GM10248 (cell line): ENCODE measurements around the gene SEC14L6.

ENCODE experiments used
- CTCF ChIA-PET: fragments of 300-600 bp; sonication (Branson Sonifier 250); formaldehyde crosslinking; extraction: SDS; loops from one replicate; lab custom pipeline; 2021; ENCODE audit warnings: antibody characterized with exemption; lab: Yijun Ruan, JAX
- POLR2A ChIA-PET: fragments of 350-650 bp; sonication (Branson Sonifier 250); formaldehyde crosslinking; extraction: SDS; loops from one replicate; lab custom pipeline; 2020; ENCODE audit warnings: antibody characterized with exemption; lab: Yijun Ruan, JAX
- DNase-seq: peaks from one replicate; pipeline ENCODE4 v3.0.0; 2012; ENCODE audit errors: extremely low spot score
- TF ChIP-seq, protein P1 (sequence below): IDR thresholded peaks from 2 replicates; pipeline ENCODE4 v1.5.1; 2012; ENCODE audit warnings: mild to moderate bottlenecking, low read depth; ENCODE audit errors: extremely low read depth, missing control alignments, control extremely low read depth

SEC14L6 gene

DNA sequence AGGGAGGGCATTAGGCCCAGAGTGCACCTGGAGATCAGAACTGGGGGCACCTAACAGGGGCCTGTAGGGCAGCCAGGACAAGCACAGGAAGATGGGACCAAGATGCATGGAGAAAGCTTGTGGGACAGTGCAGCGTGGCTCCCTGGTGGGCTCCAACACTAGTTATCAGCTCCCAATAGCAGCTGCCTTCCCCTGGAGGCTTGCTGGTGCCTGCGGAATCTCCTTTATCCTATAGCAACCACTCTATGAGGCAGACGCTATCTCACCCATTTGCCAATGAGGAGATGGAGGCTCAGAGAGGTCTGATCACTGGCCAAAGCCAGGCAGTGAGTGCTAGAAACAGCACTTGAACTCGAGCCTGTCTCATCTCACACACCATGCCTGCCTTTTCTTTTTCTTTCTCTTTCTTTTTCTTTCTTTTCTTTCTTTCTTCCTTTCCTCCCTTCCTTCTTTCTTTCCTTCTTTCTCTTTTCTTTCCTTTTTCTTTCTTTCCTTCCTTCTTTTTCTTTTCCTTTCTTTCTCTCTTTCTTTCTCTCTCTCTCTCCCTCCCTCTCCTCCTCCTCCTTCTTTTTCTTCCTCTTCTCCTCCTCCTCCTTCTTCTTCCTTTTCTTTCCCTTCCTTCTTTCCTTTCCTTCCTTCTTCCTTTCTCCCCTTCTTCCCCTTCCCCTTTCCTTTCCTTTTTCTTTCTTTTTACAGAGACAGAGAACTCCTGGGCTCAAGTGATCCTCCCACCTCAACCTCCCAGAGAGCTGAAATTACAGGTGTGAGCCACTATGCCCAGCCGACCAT is 25.0 kb downstream of the SEC14L6 start:
- ChIA-PET POLR2A (no interaction called here), CTCF (interaction anchor here (1.0 kb wide), 1 partner anchor 235 kb away, joined by 3 read pairs; no protein-coding TSS in a partner anchor)
- no peak for DNase-seq
- TF ChIP-seq, protein P1, sequence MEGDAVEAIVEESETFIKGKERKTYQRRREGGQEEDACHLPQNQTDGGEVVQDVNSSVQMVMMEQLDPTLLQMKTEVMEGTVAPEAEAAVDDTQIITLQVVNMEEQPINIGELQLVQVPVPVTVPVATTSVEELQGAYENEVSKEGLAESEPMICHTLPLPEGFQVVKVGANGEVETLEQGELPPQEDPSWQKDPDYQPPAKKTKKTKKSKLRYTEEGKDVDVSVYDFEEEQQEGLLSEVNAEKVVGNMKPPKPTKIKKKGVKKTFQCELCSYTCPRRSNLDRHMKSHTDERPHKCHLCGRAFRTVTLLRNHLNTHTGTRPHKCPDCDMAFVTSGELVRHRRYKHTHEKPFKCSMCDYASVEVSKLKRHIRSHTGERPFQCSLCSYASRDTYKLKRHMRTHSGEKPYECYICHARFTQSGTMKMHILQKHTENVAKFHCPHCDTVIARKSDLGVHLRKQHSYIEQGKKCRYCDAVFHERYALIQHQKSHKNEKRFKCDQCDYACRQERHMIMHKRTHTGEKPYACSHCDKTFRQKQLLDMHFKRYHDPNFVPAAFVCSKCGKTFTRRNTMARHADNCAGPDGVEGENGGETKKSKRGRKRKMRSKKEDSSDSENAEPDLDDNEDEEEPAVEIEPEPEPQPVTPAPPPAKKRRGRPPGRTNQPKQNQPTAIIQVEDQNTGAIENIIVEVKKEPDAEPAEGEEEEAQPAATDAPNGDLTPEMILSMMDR = no peak

DNA sequence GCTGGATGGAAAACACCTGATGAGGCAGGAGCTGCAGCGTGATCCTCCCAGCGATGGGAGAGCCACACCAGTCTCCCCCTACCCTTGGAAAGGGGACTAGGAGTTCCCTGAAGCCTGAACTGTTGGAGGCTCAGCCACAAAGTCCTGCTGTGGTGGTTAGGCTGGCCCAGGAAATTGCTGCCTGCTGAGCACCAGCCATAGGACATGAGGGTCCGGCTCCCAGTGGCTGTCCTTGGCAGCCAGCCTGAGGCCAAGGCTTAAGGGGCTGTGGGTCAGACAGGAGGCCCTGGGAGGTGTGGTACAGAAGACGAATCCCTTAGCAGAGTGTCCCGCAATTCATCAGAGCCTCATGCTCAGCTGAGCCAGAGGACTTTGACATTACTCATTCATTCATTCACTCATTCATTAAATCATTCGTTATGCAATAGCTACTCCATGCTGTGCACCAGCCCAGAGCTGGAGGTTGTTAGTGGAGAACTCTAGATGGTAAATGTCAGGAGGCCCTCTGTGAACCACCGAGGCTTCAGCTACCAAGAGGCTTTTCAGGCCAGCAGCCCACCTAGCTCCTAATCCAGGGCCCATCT is 26.6 kb downstream of the SEC14L6 start:
- TF ChIP-seq, protein P1 = no peak
- ChIA-PET CTCF (no interaction called here), POLR2A (no interaction called here)
- DNase-seq = no peak

DNA sequence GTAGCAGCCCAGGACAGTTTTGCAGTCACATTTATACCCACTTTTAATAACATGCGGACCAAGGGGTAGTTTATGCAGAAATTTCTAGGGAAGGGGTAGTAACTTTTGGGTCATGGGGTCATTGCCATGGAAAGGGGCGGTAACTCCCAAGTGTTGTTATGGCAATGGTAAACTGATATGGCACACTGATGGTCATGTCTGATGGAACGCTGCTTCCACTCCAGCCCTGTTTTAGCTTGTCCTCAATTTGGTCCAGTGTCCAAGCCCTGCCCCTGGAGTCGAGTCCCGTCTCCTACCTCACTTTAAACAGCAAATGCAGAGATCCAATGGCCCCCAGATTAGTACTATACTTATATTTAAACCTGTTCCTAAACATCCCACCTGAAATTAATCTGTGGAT is 29.8 kb downstream of the SEC14L6 start:
- TF ChIP-seq, protein P1 = no peak
- POLR2A ChIA-PET = no interaction called here
- no peak for DNase-seq
- CTCF ChIA-PET = no interaction called here

DNA sequence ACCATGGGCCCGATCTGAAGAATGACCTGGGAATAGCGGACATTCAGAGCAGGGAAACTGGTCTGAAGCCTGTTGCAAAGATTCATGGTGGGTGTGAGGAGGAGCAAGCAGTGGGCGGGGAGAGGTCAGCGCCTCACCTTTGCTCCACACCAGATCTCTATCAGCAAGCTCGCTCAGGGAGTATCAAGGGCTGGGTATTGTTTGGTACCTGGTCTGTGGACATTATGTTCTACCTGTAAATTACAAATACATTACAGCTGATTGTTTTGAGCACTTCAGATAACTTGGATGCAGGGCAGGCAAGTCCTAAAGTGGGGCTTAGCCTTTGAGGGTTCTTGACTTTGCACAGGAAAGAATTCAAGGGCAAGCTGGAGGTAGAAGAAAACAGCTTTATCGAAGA is 30.3 kb downstream of the SEC14L6 start:
- POLR2A ChIA-PET = no interaction called here
- CTCF ChIA-PET = no interaction called here
- TF ChIP-seq, protein P1 = no peak

DNA sequence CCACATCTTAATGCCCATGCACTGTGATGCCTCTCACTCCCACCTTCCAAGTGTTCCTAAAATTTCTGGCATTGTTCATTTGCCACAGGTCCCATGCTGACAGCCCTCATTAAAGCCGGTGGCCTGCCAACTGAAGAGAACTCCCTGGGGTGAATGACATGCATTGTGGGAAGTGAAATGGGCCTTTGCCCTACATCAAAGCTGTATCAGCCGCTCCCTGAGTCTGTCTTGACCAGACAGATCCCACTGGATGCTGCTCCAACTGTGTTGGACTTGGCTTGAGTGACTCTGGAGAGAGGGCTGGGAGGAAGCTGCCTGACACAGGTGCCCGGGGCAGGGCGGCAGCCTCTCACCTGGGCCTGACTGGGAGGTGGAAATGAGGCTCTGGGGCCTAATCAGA is 32.3 kb downstream of the SEC14L6 start:
- TF ChIP-seq, protein P1 = no peak
- ChIA-PET POLR2A (no interaction called here), CTCF (no interaction called here)
- no peak for DNase-seq

More for the DNA sequence above, 30.3 kb downstream of the SEC14L6 start:
- no peak for DNase-seq

DNA sequence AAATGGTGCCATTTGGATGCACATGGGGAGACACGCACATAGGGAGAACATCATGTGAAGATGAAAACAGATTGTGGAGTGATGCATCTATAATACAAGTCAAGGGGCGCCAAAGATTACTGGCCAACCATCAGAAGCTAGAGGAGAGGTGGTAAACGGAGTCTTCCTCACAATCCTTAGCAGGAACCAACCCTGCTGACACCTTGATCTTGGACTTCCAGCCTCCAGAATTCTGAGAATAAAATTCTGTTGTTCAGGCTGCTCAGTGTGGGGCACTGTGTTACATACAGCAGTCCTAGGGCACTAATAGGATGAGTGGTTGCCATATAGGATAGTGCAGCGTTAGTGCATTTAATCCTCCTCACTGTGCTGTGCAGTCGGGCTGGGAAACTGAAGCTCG is 33.1 kb downstream of the SEC14L6 start:
- DNase-seq = no peak
- CTCF ChIA-PET = no interaction called here
- TF ChIP-seq, protein P1 = no peak
- POLR2A ChIA-PET = no interaction called here
